AG04449 (cell line): Measurements from ENCODE around the gene FAM124A.

Source experiments
- CTCF ChIA-PET: fragments of 350-600 bp; formaldehyde crosslinking; extraction: SDS; loops from one replicate; lab custom pipeline; 2021; ENCODE audit warnings: antibody characterized with exemption; lab: Yijun Ruan, JAX
- POLR2A ChIA-PET: fragments of 400-600, 350-600 bp; formaldehyde crosslinking; extraction: SDS; loops from one replicate; lab custom pipeline; 2020; ENCODE audit warnings: antibody characterized with exemption, inconsistent platforms; lab: Yijun Ruan, JAX
- DNase-seq: peaks from one replicate; pipeline ENCODE4 v3.0.0-alpha.2; 2010; ENCODE audit warnings: low read depth, low spot score
- H3K4me3 ChIP-seq: 2 replicates; pipeline ENCODE4 v1.5.1; 2011; ENCODE audit warnings: low read depth, mild to moderate bottlenecking, control low read depth, low read length
- TF ChIP-seq, protein P1 (sequence below): IDR thresholded peaks from one replicate; pipeline ENCODE4 v1.5.1; 2011; ENCODE audit warnings: mild to moderate bottlenecking, moderate library complexity, low read length, control low read depth, inconsistent platforms; ENCODE audit not compliant: insufficient read depth; ENCODE audit errors: missing control alignments

The FAM124A gene

GRCh38 chr13:51318015-51318414 is 95.8 kb downstream of the FAM124A start:
- H3K4me3 ChIP-seq: no peak overlapping the region
- ChIA-PET POLR2A (no interaction called here), CTCF (interaction anchor here (1.7 to 2.3 kb wide), 2 partner anchors 11 to 31 kb away, joined by 4 to 8 read pairs; no protein-coding TSS in a partner anchor)
- no peak for DNase-seq
- TF ChIP-seq, protein P1, sequence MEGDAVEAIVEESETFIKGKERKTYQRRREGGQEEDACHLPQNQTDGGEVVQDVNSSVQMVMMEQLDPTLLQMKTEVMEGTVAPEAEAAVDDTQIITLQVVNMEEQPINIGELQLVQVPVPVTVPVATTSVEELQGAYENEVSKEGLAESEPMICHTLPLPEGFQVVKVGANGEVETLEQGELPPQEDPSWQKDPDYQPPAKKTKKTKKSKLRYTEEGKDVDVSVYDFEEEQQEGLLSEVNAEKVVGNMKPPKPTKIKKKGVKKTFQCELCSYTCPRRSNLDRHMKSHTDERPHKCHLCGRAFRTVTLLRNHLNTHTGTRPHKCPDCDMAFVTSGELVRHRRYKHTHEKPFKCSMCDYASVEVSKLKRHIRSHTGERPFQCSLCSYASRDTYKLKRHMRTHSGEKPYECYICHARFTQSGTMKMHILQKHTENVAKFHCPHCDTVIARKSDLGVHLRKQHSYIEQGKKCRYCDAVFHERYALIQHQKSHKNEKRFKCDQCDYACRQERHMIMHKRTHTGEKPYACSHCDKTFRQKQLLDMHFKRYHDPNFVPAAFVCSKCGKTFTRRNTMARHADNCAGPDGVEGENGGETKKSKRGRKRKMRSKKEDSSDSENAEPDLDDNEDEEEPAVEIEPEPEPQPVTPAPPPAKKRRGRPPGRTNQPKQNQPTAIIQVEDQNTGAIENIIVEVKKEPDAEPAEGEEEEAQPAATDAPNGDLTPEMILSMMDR: no peak

DNA sequence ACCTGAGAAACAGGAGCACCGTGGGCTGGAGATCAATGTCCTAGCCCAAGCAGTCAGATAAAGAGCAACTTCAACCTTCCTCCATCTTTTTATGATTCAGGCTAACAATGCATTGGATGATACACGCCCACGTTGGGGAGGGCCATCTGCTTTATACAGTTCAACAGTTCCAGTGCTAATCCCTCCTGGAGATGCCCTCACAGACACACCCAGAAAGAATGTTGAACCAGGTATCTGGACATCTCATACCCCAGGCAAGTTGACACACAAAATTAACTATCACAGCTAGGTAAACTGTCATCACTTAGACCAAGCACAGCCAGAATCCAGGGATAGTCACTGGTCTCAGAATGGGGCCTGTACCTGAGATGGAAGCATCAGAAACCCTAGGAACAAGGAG is 96.7 kb downstream of the FAM124A start:
- DNase-seq: no peak
- ChIA-PET POLR2A (no interaction called here), CTCF (interaction anchor here (1.7 to 2.3 kb wide), 2 partner anchors 10 to 32 kb away, joined by 4 to 8 read pairs; no protein-coding TSS in a partner anchor)
- no peak overlapping the region for H3K4me3 ChIP-seq
- TF ChIP-seq, protein P1: no peak

DNA sequence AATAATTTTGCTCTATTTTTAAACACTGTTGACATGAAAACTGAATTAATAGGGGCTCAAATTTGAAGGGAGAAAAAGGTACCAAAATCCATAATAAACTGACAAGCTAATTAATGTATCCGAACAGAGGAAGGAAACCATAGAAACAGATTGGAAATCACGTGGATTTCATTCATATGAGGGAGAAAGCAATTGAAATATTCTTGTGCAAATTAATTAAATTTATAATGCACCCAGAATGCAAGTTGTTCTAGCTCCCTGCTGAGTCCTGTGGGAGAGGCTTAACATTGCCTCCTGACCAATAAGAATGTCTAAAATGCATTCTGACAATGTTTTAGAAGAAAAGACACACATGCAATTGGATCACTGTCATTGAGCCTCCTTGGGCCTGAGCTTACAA is 99.6 kb downstream of the FAM124A start:
- no peak overlapping the region for H3K4me3 ChIP-seq
- TF ChIP-seq, protein P1: no peak
- ChIA-PET CTCF (interaction anchor here (1.2 kb wide), 1 partner anchor 35 kb away, joined by 5 read pairs; no protein-coding TSS in a partner anchor), POLR2A (no interaction called here)
- no peak for DNase-seq

DNA sequence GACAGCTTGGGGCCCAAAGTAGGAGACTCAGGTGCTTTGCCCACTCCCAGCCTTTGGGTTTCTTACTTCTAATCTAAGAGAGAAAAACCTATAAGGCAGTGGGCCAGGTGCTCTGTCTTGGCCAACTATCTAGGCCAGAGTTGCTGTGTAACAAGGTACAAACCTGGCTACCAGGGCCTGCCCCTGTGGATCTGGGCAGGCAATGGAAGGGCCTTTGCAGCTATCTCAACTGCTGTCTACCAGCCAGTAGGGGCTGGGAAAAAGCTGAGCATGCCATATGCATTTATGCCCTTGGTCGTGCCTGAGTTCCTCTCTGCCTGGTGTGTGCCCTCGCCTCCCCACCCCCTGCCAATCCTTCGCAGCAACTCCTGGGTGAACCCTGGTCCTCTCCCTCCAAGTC is 100.6 kb downstream of the FAM124A start:
- TF ChIP-seq, protein P1: no peak
- H3K4me3 ChIP-seq: no peak overlapping the region
- POLR2A ChIA-PET: no interaction called here
- CTCF ChIA-PET: no interaction called here
- no peak for DNase-seq

DNA sequence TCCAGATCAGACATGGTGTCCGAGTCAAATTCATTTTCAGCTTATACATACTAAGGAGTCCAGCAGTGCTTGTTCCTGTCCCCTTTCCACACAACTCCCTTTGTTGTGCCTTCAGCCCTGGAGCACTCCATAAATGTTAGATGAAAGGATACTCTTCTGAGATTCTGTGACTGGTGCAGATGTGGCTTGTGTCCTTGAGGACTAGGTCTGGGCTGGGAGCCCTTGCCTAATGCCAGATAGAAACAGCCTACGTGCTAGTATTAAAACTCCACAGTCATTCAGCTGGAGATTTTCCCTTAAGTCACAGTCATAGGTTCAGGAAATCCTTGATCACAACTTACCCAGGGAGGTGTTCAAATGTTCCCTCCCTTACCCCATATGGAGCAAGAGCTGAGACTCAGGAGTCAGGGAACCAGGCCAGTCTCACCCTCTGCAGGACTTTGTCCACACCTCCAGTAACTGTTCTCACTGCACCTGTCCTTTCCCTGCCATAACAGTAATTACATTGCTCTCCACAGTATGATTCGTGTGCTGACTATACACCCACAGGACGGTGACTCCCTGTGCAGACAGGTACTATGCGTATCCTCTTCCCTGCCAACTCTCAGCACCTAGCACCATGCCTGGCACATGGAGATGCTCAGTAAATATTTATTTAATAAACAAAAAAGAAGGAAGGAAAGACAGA is 101.8 kb downstream of the FAM124A start:
- POLR2A ChIA-PET: no interaction called here
- CTCF ChIA-PET: interaction anchor here (2.7 kb wide), 1 partner anchor 37 kb away, joined by 8 read pairs; no protein-coding TSS in a partner anchor
- TF ChIP-seq, protein P1: no peak
- no peak for DNase-seq
- no peak overlapping the region for H3K4me3 ChIP-seq

DNA sequence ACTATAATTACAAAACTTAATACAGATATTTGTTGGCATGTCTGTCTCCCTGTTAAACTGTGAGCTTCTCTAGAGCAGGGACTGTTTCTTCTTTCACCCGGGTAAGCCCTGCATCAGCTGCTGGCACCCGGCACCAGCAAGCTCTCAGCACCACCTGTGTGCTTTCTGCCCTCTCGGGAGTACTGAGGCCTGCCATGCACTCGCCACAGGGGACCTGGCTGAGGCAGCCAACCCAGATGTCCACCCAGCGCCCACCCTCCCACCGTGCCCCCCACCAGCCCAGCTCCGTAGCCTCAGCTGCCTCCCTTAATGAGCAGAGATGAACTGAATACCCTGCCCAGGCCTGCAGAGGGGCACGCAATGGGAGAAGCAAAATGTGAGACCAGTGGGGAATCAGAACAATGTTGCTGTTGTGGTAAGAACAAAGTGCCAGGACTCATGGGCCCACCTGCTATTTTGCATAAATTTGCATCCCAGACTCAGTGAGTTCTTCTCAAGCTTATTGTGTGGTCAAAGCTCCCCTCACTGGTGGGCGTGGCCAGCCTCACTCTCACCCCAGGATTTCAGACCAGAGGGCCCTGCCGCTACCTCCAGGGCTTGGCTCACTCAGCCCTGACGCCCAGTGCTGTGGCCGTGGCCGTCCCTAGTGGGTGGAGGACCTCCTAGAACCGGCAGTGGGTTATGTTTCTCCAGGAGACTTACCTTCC is 102.7 kb downstream of the FAM124A start:
- H3K4me3 ChIP-seq: no peak overlapping the region
- TF ChIP-seq, protein P1: no peak
- DNase-seq: no peak
- CTCF ChIA-PET: interaction anchor here (2.7 kb wide), 1 partner anchor 38 kb away, joined by 8 read pairs; no protein-coding TSS in a partner anchor
- POLR2A ChIA-PET: no interaction called here
